HL-60 (cell line): Measurements from ENCODE around the gene LYPD1.

Source experiments
- DNase-seq, 2 experiments: peaks; one replicate each; pipeline ENCODE4 v3.0.0-alpha.2; 2010 to 2020; ENCODE audit warnings: low read depth in 1 of 2, low spot score in 1 of 2
- H3K27ac ChIP-seq: fragments of 250-450 bp; sonication (Bioruptor Pico); replicated peaks from 2 replicates; pipeline ENCODE4 v1.5.1; 2020; ENCODE audit warnings: mild to moderate bottlenecking, moderate library complexity
- H3K27me3 ChIP-seq: fragments of 250-450 bp; sonication (Bioruptor Pico); 2 replicates; pipeline ENCODE4 v1.5.1; 2021; ENCODE audit warnings: mild to moderate bottlenecking, moderate library complexity; ENCODE audit not compliant: insufficient read depth, poor library complexity, severe bottlenecking
- H3K4me3 ChIP-seq: replicated peaks from 2 replicates; pipeline ENCODE4 v1.5.1; 2011; ENCODE audit warnings: mild to moderate bottlenecking, control low read depth, low read length; ENCODE audit not compliant: insufficient read depth
- GABPA ChIP-seq: IDR thresholded peaks from 2 replicates; pipeline ENCODE4 v1.6.1; 2012; ENCODE audit warnings: low read depth
- POLR2AphosphoS5 ChIP-seq: IDR thresholded peaks from 2 replicates; pipeline ENCODE4 v1.6.1; 2012; ENCODE audit warnings: low read depth
- SPI1 ChIP-seq: IDR thresholded peaks from 2 replicates; pipeline ENCODE4 v1.6.1; 2012; ENCODE audit warnings: low read depth, mild to moderate bottlenecking, borderline replicate concordance
- TF ChIP-seq, protein P1 (sequence below): IDR thresholded peaks from one replicate; pipeline ENCODE4 v1.5.1; 2011; ENCODE audit warnings: low read length, control low read depth, inconsistent platforms; ENCODE audit not compliant: insufficient read depth
- TF ChIP-seq, protein P2 (sequence below): IDR thresholded peaks from 2 replicates; pipeline ENCODE4 v1.6.1; 2012; ENCODE audit warnings: low read depth; ENCODE audit not compliant: insufficient replicate concordance

The LYPD1 gene

DNA sequence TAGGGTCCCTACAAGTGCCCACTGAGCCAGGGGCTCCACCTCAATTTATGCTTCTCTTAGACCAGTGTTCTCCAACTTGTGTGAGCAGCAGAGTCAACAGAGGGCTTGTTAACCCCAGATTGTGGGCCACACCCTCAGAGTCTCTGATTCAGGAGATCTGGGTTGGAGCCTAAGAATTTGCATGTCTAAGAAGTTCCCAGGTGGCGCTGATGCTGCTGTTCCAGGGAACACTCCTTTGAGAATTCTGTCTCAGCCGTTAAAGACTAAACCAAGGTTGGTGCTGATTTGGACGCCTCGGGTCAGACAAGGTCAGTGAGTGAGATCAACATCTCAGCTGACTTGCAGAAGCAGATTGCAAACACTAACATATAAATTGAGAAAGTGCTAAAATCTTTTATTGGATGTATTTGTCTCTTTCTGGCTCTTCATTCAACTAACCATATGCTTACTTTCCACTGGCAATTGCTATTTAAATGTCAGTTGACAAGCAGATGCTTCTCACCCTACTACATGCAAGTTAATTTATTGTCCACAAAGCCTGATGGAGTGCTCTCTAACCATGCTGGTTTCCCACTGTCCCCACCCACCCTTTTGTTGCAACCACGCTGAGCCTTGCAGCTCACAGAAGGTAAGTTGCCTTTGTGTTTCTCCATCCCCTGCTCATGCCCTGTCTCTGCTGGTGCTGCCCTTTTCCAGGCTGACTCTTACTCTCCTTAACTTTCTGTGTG is 31.5 kb downstream of the LYPD1 start:
- no peak for DNase-seq
- Histone ChIP-seq H3K27me3 (no peaks in the 10 kb centered on the region), H3K4me3 (no peak overlapping the region), H3K27ac (no peak overlapping the region)
- TF ChIP-seq SPI1: no peak
- no peak for TF ChIP-seq GABPA
- no peak for TF ChIP-seq POLR2AphosphoS5
- TF ChIP-seq, protein P1, sequence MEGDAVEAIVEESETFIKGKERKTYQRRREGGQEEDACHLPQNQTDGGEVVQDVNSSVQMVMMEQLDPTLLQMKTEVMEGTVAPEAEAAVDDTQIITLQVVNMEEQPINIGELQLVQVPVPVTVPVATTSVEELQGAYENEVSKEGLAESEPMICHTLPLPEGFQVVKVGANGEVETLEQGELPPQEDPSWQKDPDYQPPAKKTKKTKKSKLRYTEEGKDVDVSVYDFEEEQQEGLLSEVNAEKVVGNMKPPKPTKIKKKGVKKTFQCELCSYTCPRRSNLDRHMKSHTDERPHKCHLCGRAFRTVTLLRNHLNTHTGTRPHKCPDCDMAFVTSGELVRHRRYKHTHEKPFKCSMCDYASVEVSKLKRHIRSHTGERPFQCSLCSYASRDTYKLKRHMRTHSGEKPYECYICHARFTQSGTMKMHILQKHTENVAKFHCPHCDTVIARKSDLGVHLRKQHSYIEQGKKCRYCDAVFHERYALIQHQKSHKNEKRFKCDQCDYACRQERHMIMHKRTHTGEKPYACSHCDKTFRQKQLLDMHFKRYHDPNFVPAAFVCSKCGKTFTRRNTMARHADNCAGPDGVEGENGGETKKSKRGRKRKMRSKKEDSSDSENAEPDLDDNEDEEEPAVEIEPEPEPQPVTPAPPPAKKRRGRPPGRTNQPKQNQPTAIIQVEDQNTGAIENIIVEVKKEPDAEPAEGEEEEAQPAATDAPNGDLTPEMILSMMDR: no peak
- TF ChIP-seq, protein P2, sequence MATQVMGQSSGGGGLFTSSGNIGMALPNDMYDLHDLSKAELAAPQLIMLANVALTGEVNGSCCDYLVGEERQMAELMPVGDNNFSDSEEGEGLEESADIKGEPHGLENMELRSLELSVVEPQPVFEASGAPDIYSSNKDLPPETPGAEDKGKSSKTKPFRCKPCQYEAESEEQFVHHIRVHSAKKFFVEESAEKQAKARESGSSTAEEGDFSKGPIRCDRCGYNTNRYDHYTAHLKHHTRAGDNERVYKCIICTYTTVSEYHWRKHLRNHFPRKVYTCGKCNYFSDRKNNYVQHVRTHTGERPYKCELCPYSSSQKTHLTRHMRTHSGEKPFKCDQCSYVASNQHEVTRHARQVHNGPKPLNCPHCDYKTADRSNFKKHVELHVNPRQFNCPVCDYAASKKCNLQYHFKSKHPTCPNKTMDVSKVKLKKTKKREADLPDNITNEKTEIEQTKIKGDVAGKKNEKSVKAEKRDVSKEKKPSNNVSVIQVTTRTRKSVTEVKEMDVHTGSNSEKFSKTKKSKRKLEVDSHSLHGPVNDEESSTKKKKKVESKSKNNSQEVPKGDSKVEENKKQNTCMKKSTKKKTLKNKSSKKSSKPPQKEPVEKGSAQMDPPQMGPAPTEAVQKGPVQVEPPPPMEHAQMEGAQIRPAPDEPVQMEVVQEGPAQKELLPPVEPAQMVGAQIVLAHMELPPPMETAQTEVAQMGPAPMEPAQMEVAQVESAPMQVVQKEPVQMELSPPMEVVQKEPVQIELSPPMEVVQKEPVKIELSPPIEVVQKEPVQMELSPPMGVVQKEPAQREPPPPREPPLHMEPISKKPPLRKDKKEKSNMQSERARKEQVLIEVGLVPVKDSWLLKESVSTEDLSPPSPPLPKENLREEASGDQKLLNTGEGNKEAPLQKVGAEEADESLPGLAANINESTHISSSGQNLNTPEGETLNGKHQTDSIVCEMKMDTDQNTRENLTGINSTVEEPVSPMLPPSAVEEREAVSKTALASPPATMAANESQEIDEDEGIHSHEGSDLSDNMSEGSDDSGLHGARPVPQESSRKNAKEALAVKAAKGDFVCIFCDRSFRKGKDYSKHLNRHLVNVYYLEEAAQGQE: no peak

DNA sequence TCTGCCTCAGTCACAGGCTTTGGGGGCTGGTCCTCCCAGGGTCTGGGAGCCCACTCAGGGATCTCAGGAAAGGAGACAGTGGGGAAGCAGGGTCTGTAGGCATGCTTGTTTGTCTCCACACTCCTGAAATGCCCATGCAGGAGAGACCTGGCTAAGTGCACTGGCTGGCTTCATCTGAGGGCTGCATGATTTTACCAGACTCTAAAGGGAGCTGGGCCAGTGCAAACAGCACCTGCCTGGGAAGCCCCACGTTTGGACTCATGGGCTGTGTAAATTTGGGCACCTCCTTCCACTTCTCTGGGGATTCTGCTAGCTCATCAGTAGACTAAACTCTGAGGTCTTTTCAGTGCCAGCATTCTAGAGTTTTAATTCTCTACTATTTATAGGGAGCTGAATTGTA is 33.7 kb downstream of the LYPD1 start:
- H3K27me3 ChIP-seq: no peaks in the 10 kb centered on the region
- no peak for DNase-seq
- TF ChIP-seq, protein P1: no peak
- TF ChIP-seq SPI1 (no peak), GABPA (no peak), POLR2AphosphoS5 (no peak)
- TF ChIP-seq, protein P2: no peak

DNA sequence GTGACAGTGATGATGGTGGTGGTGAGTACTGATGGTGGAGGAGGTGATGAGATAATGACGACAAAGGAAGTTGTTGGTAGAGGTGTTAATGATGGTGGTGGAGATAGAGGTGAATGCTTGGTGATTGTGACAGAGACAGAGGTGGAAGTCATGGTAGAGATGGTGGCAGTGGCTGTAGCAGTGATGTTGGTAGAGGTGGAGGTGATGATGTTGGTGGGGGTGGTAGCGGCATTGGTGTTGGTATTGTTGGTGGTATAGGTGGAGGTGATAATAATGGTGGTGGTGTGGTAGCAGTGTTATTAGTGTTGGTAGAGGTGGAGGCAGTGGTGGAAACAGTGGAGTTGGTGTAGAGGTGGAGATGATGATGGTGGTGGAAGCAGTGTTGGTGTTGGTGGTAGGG is 36.4 kb downstream of the LYPD1 start:
- Histone ChIP-seq H3K27me3 (no peaks in the 10 kb centered on the region), H3K27ac (no peak overlapping the region), H3K4me3 (no peak overlapping the region)
- TF ChIP-seq, protein P2: no peak
- no peak for TF ChIP-seq GABPA
- TF ChIP-seq POLR2AphosphoS5: no peak
- TF ChIP-seq, protein P1: no peak
- TF ChIP-seq SPI1: no peak
- no peak for DNase-seq

More for the DNA sequence above, 33.7 kb downstream of the LYPD1 start:
- H3K27ac ChIP-seq: no peak overlapping the region
- H3K4me3 ChIP-seq: no peak overlapping the region
